SU-DHL-6 (cell line): Measurements from ENCODE around the gene RNF123.

Experiments used
- EZH2phosphoT487 ChIP-seq: fragments of 200-600 bp; sonication (generic), shearing (Covaris generic); conservative IDR thresholded peaks from 2 replicates; pipeline ENCODE4 v1.6.1; 2018; ENCODE audit warnings: mild to moderate bottlenecking, antibody characterized with exemption, low read length, moderate library complexity, mixed read lengths
- TF ChIP-seq, protein P1 (sequence below): fragments of 200-600 bp; sonication (generic); IDR thresholded peaks from one replicate; pipeline ENCODE4 v1.5.1; 2017; ENCODE audit warnings: antibody characterized with exemption, mild to moderate bottlenecking, low read length, moderate library complexity; ENCODE audit not compliant: insufficient read depth, poor library complexity, severe bottlenecking

DNA sequence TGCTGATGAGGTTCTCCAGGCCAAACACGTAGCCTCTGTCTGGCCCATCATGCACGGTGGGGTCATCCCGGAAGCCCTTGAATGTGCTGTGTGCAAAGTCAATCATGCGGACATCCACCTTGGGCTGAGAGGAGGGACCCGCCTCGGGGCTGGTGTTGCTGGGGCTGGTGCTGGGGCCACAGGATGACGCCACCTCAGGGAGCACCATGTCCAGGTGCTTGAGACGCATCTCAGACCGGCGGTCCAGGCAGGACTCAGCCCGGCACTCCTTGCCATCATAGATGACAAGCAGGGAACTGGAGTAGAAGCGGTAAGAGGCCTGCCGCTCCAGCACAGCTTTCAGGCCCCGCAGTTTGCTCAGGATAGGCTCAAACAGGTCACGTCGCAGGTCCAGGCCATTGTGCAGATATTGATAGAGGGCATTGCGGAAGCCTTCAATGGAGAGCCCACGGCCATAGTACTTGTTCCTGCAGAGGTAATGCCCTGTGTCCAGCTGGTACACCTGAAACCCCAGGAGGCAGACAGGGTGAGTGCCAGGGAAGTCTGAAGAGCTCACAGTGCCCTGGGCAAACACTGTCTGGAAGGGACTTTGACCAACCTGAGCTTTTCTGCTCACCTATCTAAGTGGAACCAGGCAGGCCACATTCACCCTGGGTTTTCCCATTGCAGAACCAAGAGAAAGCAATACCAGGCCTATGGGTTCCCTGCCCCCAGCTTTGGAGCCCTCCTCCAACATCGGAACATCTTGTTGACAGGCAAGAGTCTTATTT is 38.0 kb downstream of the RNF123 start:
- TF ChIP-seq, protein P1, sequence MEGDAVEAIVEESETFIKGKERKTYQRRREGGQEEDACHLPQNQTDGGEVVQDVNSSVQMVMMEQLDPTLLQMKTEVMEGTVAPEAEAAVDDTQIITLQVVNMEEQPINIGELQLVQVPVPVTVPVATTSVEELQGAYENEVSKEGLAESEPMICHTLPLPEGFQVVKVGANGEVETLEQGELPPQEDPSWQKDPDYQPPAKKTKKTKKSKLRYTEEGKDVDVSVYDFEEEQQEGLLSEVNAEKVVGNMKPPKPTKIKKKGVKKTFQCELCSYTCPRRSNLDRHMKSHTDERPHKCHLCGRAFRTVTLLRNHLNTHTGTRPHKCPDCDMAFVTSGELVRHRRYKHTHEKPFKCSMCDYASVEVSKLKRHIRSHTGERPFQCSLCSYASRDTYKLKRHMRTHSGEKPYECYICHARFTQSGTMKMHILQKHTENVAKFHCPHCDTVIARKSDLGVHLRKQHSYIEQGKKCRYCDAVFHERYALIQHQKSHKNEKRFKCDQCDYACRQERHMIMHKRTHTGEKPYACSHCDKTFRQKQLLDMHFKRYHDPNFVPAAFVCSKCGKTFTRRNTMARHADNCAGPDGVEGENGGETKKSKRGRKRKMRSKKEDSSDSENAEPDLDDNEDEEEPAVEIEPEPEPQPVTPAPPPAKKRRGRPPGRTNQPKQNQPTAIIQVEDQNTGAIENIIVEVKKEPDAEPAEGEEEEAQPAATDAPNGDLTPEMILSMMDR: no peak
- TF ChIP-seq EZH2phosphoT487: no peak
